Measurements from ENCODE around the gene ABHD1.
"Not testable (repeated sequence)": the region's sequence is repeated elsewhere in the genome, so short reads cannot be mapped to it uniquely, and the experiment has no call there.

The ABHD1 gene

GRCh38 chr2:27123302-27124150 lies at the start of gene ABHD1:
Gene ABHD1, plus strand, starts transcription at chr2:27123815. Its CDS starts 134 bp downstream, at chr2:27123949.
- peak; percentile 25 to 49 for DNase-seq (ENCODE audit: low read depth in 2 of 2)

- no peak for DNase-seq (ENCODE audit: low read depth in 2 of 2)
Measured at GRCh38 chr2:27074738-27075565, 48.7 kb upstream of the ABHD1 start.

GRCh38 chr2:27075566-27075871 lies 48.1 kb upstream of the ABHD1 start:
- DNase-seq (ENCODE audit: low read depth in 2 of 2), result not testable (repeated sequence)

GRCh38 chr2:27076323-27076722 lies 47.3 kb upstream of the ABHD1 start:
- DNase-seq (ENCODE audit: low read depth in 2 of 2), result no peak

GRCh38 chr2:27077231-27077630 lies 46.4 kb upstream of the ABHD1 start:
- no peak for DNase-seq (ENCODE audit: low read depth in 2 of 2)

GRCh38 chr2:27078267-27079194 lies 45.1 kb upstream of the ABHD1 start, which contains the start of gene EMILIN1:
Gene EMILIN1, plus strand, starts transcription at chr2:27078615. Its CDS starts 451 bp downstream, at chr2:27079066.
- DNase-seq (ENCODE audit: low read depth in 2 of 2), result no peak

GRCh38 chr2:27079233-27080139 lies 44.1 kb upstream of the ABHD1 start:
- no peak for DNase-seq (ENCODE audit: low read depth in 2 of 2)

- DNase-seq (ENCODE audit: low read depth in 2 of 2), result no peak
Measured at GRCh38 chr2:27080140-27080469, 43.5 kb upstream of the ABHD1 start.

- no peak for DNase-seq (ENCODE audit: low read depth in 2 of 2)
Measured at GRCh38 chr2:27080603-27080936, 43.0 kb upstream of the ABHD1 start.

GRCh38 chr2:27081984-27082772 lies 41.4 kb upstream of the ABHD1 start:
- no peak for DNase-seq (ENCODE audit: low read depth in 2 of 2)

- no peak for DNase-seq (ENCODE audit: low read depth in 2 of 2)
Measured at GRCh38 chr2:27082773-27083409, 40.7 kb upstream of the ABHD1 start.

GRCh38 chr2:27083410-27084296 lies 40.0 kb upstream of the ABHD1 start:
- DNase-seq (ENCODE audit: low read depth in 2 of 2), result no peak

- DNase-seq (ENCODE audit: low read depth in 2 of 2), result no peak
Measured at GRCh38 chr2:27084297-27085061, 39.1 kb upstream of the ABHD1 start.

GRCh38 chr2:27085062-27085672 lies 38.4 kb upstream of the ABHD1 start:
- DNase-seq (ENCODE audit: low read depth in 2 of 2), result no peak

GRCh38 chr2:27085673-27086089 lies 37.9 kb upstream of the ABHD1 start:
- peak in 1 of 2 donors; percentile 25 for DNase-seq (ENCODE audit: low read depth in 2 of 2)

- DNase-seq (ENCODE audit: low read depth in 2 of 2), result peak; percentile 96 to 98
Measured at GRCh38 chr2:27086090-27086723, 37.4 kb upstream of the ABHD1 start.

Data from stimulated activated CD8-positive, alpha-beta memory T cell treated with anti-CD3 and anti-CD28 coated beads, Interleukin-15, amount 100 ng/mL, for 48 hours (primary cell).